GM18498 (cell line): ENCODE measurements around the gene CNRIP1.
A peak's percentile ranks its signal among the peaks of the same experiment; 100 is the strongest.
"Not testable (repeated sequence)": the region's sequence is repeated elsewhere in the genome, so short reads cannot be mapped to it uniquely, and the experiment has no call there.

Source experiments
- ATAC-seq: cut with Tn5 transposase; IDR thresholded peaks from one replicate; pipeline ENCODE4 v1.9.1; 2021; ENCODE audit warnings: mild to moderate bottlenecking, moderate library complexity; ENCODE audit not compliant: unreplicated experiment

CNRIP1 gene

GRCh38 chr2:68341062-68341329, 21.2 kb upstream of the CNRIP1 start:
- ATAC-seq = no peak

- ATAC-seq = no peak
Observed at GRCh38 chr2:68340226-68341061, 20.7 kb upstream of the CNRIP1 start.

- ATAC-seq = no peak
Observed at GRCh38 chr2:68336192-68336591, 16.4 kb upstream of the CNRIP1 start.

- no peak for ATAC-seq
Observed at GRCh38 chr2:68333931-68334330, 14.2 kb upstream of the CNRIP1 start.

- ATAC-seq = no peak
Observed at GRCh38 chr2:68333009-68333408, 13.3 kb upstream of the CNRIP1 start.

- ATAC-seq = no peak
Observed at GRCh38 chr2:68330691-68331090, 10.9 kb upstream of the CNRIP1 start.

- ATAC-seq = no peak
Observed at GRCh38 chr2:68328901-68329300, 9.2 kb upstream of the CNRIP1 start.

- ATAC-seq = no peak
Observed at GRCh38 chr2:68325056-68325455, 5.3 kb upstream of the CNRIP1 start.

- ATAC-seq = no peak
Observed at GRCh38 chr2:68320118-68320641, 431 bp upstream of the CNRIP1 start.

GRCh38 chr2:68318914-68319397, 793 bp downstream of the CNRIP1 start:
- no peak for ATAC-seq

- ATAC-seq = no peak
Observed at GRCh38 chr2:68317971-68318913, 1.5 kb downstream of the CNRIP1 start.

- no peak for ATAC-seq
Observed at GRCh38 chr2:68316111-68316510, 3.6 kb downstream of the CNRIP1 start.

- ATAC-seq = no peak
Observed at GRCh38 chr2:68311033-68311432, 8.7 kb downstream of the CNRIP1 start.

- no peak for ATAC-seq
Observed at GRCh38 chr2:68309426-68309825, 10.3 kb downstream of the CNRIP1 start.

- not testable (repeated sequence) for ATAC-seq
Observed at GRCh38 chr2:68303902-68304272, 15.9 kb downstream of the CNRIP1 start.

GRCh38 chr2:68303033-68303901, 16.5 kb downstream of the CNRIP1 start:
- ATAC-seq = no peak

GRCh38 chr2:68302281-68302875, 17.4 kb downstream of the CNRIP1 start:
- no peak for ATAC-seq

GRCh38 chr2:68295516-68295915, 24.2 kb downstream of the CNRIP1 start:
- peak; percentile 65 for ATAC-seq

- ATAC-seq = no peak
Observed at GRCh38 chr2:68294913-68295312, 24.8 kb downstream of the CNRIP1 start.

- ATAC-seq = no peak
Observed at GRCh38 chr2:68294187-68294586, 25.6 kb downstream of the CNRIP1 start.
